ENCODE results near the gene PFDN4. TPM values are rescaled to one million over a fixed set of nuclear protein-coding genes. Genes with fewer than 3 reads are reported as not detected.

The PFDN4 gene
- total RNA-seq, 1 donor from 2014 or later: 23.4 TPM

- Histone ChIP-seq H3K27me3 (ENCODE audit: low read depth) (peaks cover 72% of the 10 kb centered on the region), H3K4me1 (no peaks in the 10 kb centered on the region), H3K36me3 (no peaks in the 10 kb centered on the region), H3K9me3 (replicated peaks) (no peaks in the 10 kb centered on the region), H3K4me3 (no peak overlapping the region), H3K27ac (replicated peaks) (no peak overlapping the region)
- intact Hi-C loops (cut with micrococcal nuclease): no loop called here
- DNase-seq: no peak
- TF ChIP-seq CTCF (IDR thresholded peaks at IDR 0.05; ENCODE audit: borderline replicate concordance): no peak
Measured at GRCh38 chr20:54184904-54185626, 22.8 kb upstream of the PFDN4 start.

GRCh38 chr20:54188132-54188849, 19.6 kb upstream of the PFDN4 start:
- no peak for TF ChIP-seq CTCF (IDR thresholded peaks at IDR 0.05; ENCODE audit: borderline replicate concordance)
- Histone ChIP-seq H3K4me3 (no peak overlapping the region), H3K27me3 (ENCODE audit: low read depth) (peaks cover 42% of the 10 kb centered on the region), H3K9me3 (replicated peaks) (no peaks in the 10 kb centered on the region), H3K27ac (replicated peaks) (no peak overlapping the region), H3K36me3 (no peaks in the 10 kb centered on the region), H3K4me1 (no peaks in the 10 kb centered on the region)
- intact Hi-C loops (cut with micrococcal nuclease): no loop called here
- DNase-seq: no peak

GRCh38 chr20:54189630-54190029, 18.3 kb upstream of the PFDN4 start:
- H3K27ac ChIP-seq (replicated peaks): no peak overlapping the region
- intact Hi-C loops (cut with micrococcal nuclease): no loop called here
- H3K9me3 ChIP-seq (replicated peaks): no peaks in the 10 kb centered on the region
- H3K27me3 ChIP-seq (ENCODE audit: low read depth): peaks cover 30% of the 10 kb centered on the region
- no peaks in the 10 kb centered on the region for H3K36me3 ChIP-seq
- TF ChIP-seq CTCF (IDR thresholded peaks at IDR 0.05; ENCODE audit: borderline replicate concordance): no peak
- H3K4me1 ChIP-seq: no peaks in the 10 kb centered on the region
- DNase-seq: no peak
- H3K4me3 ChIP-seq: no peak overlapping the region

GRCh38 chr20:54190217-54190616, 17.7 kb upstream of the PFDN4 start:
- intact Hi-C loops (cut with micrococcal nuclease): no loop called here
- TF ChIP-seq CTCF (IDR thresholded peaks at IDR 0.05; ENCODE audit: borderline replicate concordance): no peak
- Histone ChIP-seq H3K4me3 (no peak overlapping the region), H3K4me1 (no peaks in the 10 kb centered on the region), H3K27ac (replicated peaks) (no peak overlapping the region), H3K27me3 (ENCODE audit: low read depth) (peaks cover 25% of the 10 kb centered on the region), H3K36me3 (no peaks in the 10 kb centered on the region), H3K9me3 (replicated peaks) (no peaks in the 10 kb centered on the region)
- DNase-seq: no peak

GRCh38 chr20:54193817-54194216, 14.1 kb upstream of the PFDN4 start:
- Histone ChIP-seq H3K36me3 (no peaks in the 10 kb centered on the region), H3K4me1 (no peaks in the 10 kb centered on the region), H3K27me3 (ENCODE audit: low read depth) (peaks cover 11% of the 10 kb centered on the region), H3K27ac (replicated peaks) (no peak overlapping the region), H3K4me3 (no peak overlapping the region), H3K9me3 (replicated peaks) (no peaks in the 10 kb centered on the region)
- no peak for DNase-seq
- intact Hi-C loops (cut with micrococcal nuclease): no loop called here
- no peak for TF ChIP-seq CTCF (IDR thresholded peaks at IDR 0.05; ENCODE audit: borderline replicate concordance)
